Tibial artery (tissue), 4 donors: ENCODE measurements around the gene SMG7.

Source experiments
- DNase-seq, 2 donors: peaks; one replicate each; pipeline ENCODE4 v3.0.0-alpha.2; 2019
- H3K27ac ChIP-seq, 2 donors: fragments of 200-600 bp; sonication (generic) in 1 of 2; 1 replicate in 1 of 2; 2 replicates in 1 of 2; pipeline ENCODE4 v1.5.1; 2018 to 2019; ENCODE audit warnings: mild to moderate bottlenecking in 1 of 2
- H3K27me3 ChIP-seq, 2 donors: fragments of 200-600 bp; sonication (generic) in 1 of 2; one replicate each; pipeline versions ENCODE4 v1.5.1 to v1.6.0; 2016 to 2019
- H3K36me3 ChIP-seq, 3 donors: fragments of 200-600 bp; sonication (generic) in 2 of 3; one replicate each; pipeline ENCODE4 v1.5.1; 2016 to 2019; ENCODE audit warnings: mild to moderate bottlenecking in 2 of 3
- H3K4me1 ChIP-seq, 4 donors: fragments of 200-600 bp; sonication (generic) in 2 of 4; 1 replicate in 3 of 4; 2 replicates in 1 of 4; pipeline ENCODE4 v1.5.1; 2016 to 2019
- H3K4me3 ChIP-seq, 2 donors: fragments of 200-600 bp; sonication (generic) in 1 of 2; 1 replicate in 1 of 2; 2 replicates in 1 of 2; pipeline ENCODE4 v1.5.1; 2018 to 2019; ENCODE audit warnings: mild to moderate bottlenecking in 2 of 2
- H3K9me3 ChIP-seq, 3 donors: fragments of 200-600 bp; sonication (generic) in 1 of 3; one replicate each; pipeline ENCODE4 v1.5.1; 2016 to 2019
- CTCF ChIP-seq, 2 experiments: fragments of 200-600 bp in 1 of 2; fragments of 450-650 bp in 1 of 2; IDR thresholded peaks; one replicate each; pipeline ENCODE4 v1.5.1; 2017 to 2019; ENCODE audit warnings: antibody characterized with exemption in 2 of 2, mild to moderate bottlenecking in 1 of 2, moderate library complexity in 1 of 2
- intact Hi-C: fragments of 100-400 bp; cut with DNase I; formaldehyde crosslinking; loops from one replicate; pipeline ENCODE4 v1.15.0; 2023; ENCODE audit warnings: low total_unique reads

Gene SMG7

GRCh38 chr1:183552441-183552840 lies 80.1 kb downstream of the SMG7 start:
- no peak for DNase-seq
- Histone ChIP-seq H3K27me3 (no peaks in the 10 kb centered on the region), H3K9me3 (no peaks in the 10 kb centered on the region), H3K4me1 (no peaks in the 10 kb centered on the region), H3K27ac (no peak overlapping the region), H3K36me3 (peaks cover 26 to 74% (median 51%) of the 10 kb centered on the region in 3 donors), H3K4me3 (no peak overlapping the region)
- TF ChIP-seq CTCF (IDR thresholded peaks at IDR 0.05), result no peak
- intact Hi-C loops, result no loop called here

GRCh38 chr1:183552891-183553290 lies 80.6 kb downstream of the SMG7 start:
- Histone ChIP-seq H3K27me3 (no peaks in the 10 kb centered on the region), H3K27ac (no peak overlapping the region), H3K36me3 (peaks cover 26 to 77% (median 52%) of the 10 kb centered on the region in 3 donors), H3K4me3 (no peak overlapping the region), H3K4me1 (no peaks in the 10 kb centered on the region), H3K9me3 (no peaks in the 10 kb centered on the region)
- intact Hi-C loops, result no loop called here
- no peak for DNase-seq
- TF ChIP-seq CTCF (IDR thresholded peaks at IDR 0.05), result no peak

- Histone ChIP-seq H3K9me3 (no peaks in the 10 kb centered on the region), H3K4me3 (no peak overlapping the region), H3K4me1 (no peaks in the 10 kb centered on the region), H3K27ac (no peak overlapping the region), H3K27me3 (no peaks in the 10 kb centered on the region), H3K36me3 (peaks cover 26 to 74% (median 56%) of the 10 kb centered on the region in 3 donors)
- no peak for TF ChIP-seq CTCF (IDR thresholded peaks at IDR 0.05)
- intact Hi-C loops, result no loop called here
- no peak for DNase-seq
Observed at GRCh38 chr1:183553331-183553730, 81.0 kb downstream of the SMG7 start.

GRCh38 chr1:183553764-183554163 lies 81.5 kb downstream of the SMG7 start:
- H3K36me3 ChIP-seq, result peaks cover 24 to 70% (median 58%) of the 10 kb centered on the region in 3 donors
- no peaks in the 10 kb centered on the region for H3K9me3 ChIP-seq
- no peak overlapping the region for H3K4me3 ChIP-seq
- no peaks in the 10 kb centered on the region for H3K27me3 ChIP-seq
- TF ChIP-seq CTCF (IDR thresholded peaks at IDR 0.05), result no peak
- intact Hi-C loops, result no loop called here
- H3K4me1 ChIP-seq, result no peaks in the 10 kb centered on the region
- H3K27ac ChIP-seq, result no peak overlapping the region
- no peak for DNase-seq

- Histone ChIP-seq H3K4me1 (no peaks in the 10 kb centered on the region), H3K27ac (no peak overlapping the region), H3K9me3 (no peaks in the 10 kb centered on the region), H3K27me3 (no peaks in the 10 kb centered on the region), H3K4me3 (no peak overlapping the region), H3K36me3 (peaks cover 18 to 62% (median 55%) of the 10 kb centered on the region in 3 donors)
- intact Hi-C loops, result no loop called here
- no peak for DNase-seq
- no peak for TF ChIP-seq CTCF (IDR thresholded peaks at IDR 0.05)
Observed at GRCh38 chr1:183554577-183554976, 82.3 kb downstream of the SMG7 start.

- Histone ChIP-seq H3K27me3 (no peaks in the 10 kb centered on the region), H3K36me3 (peaks cover 0 to 24% (median 17%) of the 10 kb centered on the region in 3 donors), H3K4me1 (no peaks in the 10 kb centered on the region), H3K4me3 (no peak overlapping the region), H3K9me3 (no peaks in the 10 kb centered on the region), H3K27ac (no peak overlapping the region)
- no peak for TF ChIP-seq CTCF (IDR thresholded peaks at IDR 0.05)
- no peak for DNase-seq
- intact Hi-C loops, result no loop called here
Observed at GRCh38 chr1:183559061-183559460, 86.8 kb downstream of the SMG7 start.
